Measurements from ENCODE around the gene CDK10. TPM values are rescaled to one million over a fixed set of nuclear protein-coding genes. Genes with fewer than 3 reads are reported as not detected.
"Not testable (repeated sequence)": the region's sequence is repeated elsewhere in the genome, so short reads cannot be mapped to it uniquely, and the experiment has no call there.

The CDK10 gene
- polyA plus RNA-seq, 3 donors from 2014 or later: 28.0 to 42.7 (median 35.2) TPM

DNA sequence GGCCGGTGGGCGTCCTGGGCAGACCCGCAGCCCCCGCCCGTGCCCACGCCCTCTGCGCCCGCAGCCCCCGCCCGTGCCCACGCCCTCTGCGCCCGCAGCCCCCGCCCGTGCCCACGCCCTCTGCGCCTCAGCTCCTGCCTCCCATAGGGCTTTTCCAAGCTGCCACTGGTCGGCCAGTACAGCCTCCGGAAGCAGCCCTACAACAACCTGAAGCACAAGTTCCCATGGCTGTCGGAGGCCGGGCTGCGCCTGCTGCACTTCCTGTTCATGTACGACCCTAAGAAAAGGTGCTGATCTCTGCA is 8.2 kb downstream of the CDK10 start:
- DNase-seq, H3K9me3 Mint-ChIP-seq: not testable (repeated sequence)
- Mint-ChIP-seq H3K27ac (peak overlapping the region in 3 of 6 donors; percentile 16 to 53 (median 46)), H3K4me1 (peaks cover 24 to 41% of the 10 kb centered on the region in 2 donors), H3K4me3 (peak overlapping the region in 1 of 5 donors; percentile 14), H3K36me3 (peaks cover 5 to 10% (median 9%) of the 10 kb centered on the region in 3 donors), H3K27me3 (ENCODE audit: low read depth in 3 of 3) (peaks cover 2 to 25% (median 13%) of the 10 kb centered on the region in 3 donors)

DNA sequence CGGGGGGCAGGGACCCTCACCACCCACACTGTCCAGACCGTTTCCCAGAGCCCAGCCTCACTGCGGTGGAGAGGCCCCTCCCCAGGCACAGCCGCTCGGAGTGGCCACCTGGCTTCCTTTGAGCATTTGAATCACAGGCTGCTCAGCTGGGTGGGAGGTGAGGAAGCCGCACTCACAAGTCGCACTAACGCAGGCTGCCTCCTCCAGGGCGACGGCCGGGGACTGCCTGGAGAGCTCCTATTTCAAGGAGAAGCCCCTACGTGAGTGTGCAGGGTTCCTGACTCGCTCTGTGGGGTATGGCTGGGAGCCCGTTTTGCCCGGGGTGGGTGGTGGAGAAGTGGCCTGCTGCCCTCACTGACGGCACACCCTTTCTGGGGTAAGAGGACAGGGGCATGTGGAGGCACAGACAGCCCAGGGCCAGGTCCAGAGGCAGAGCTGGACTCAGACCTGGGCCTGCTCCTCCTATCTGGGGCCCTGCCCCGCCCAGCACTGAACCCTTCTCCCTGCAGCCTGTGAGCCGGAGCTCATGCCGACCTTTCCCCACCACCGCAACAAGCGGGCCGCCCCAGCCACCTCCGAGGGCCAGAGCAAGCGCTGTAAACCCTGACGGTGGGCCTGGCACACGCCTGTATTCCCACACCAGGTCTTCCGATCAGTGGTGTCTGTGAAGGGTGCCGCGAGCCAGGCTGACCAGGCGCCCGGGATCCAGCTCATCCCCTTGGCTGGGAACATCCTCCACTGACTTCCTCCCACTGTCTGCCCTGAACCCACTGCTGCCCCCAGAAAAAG is 8.8 kb downstream of the CDK10 start:
- peaks cover 5 to 28% (median 17%) of the 10 kb centered on the region in 3 donors for H3K27me3 Mint-ChIP-seq (ENCODE audit: low read depth in 3 of 3)
- H3K27ac Mint-ChIP-seq: peak overlapping the region in 5 of 6 donors; percentile 16 to 85 (median 46)
- no peaks in the 10 kb centered on the region for H3K9me3 Mint-ChIP-seq
- peaks cover 24 to 42% of the 10 kb centered on the region in 2 donors for H3K4me1 Mint-ChIP-seq
- DNase-seq: no peak
- peak overlapping the region in 1 of 5 donors; percentile 14 for H3K4me3 Mint-ChIP-seq
- H3K36me3 Mint-ChIP-seq: peaks cover 5 to 7% (median 6%) of the 10 kb centered on the region in 3 donors

- H3K4me1 Mint-ChIP-seq: peaks cover 24 to 45% of the 10 kb centered on the region in 2 donors
- no peaks in the 10 kb centered on the region for H3K9me3 Mint-ChIP-seq
- peak overlapping the region; percentile 31 to 75 (median 71) for H3K4me3 Mint-ChIP-seq
- H3K27me3 Mint-ChIP-seq (ENCODE audit: low read depth in 3 of 3): peaks cover 5 to 28% (median 21%) of the 10 kb centered on the region in 3 donors
- DNase-seq: no peak
- H3K36me3 Mint-ChIP-seq: peaks cover 4 to 5% (median 5%) of the 10 kb centered on the region in 3 donors
- peak overlapping the region in 5 of 6 donors; percentile 72 to 88 (median 79) for H3K27ac Mint-ChIP-seq
These were observed 9.6 kb downstream of the CDK10 start for GRCh38 chr16:89695875-89696669.

DNA sequence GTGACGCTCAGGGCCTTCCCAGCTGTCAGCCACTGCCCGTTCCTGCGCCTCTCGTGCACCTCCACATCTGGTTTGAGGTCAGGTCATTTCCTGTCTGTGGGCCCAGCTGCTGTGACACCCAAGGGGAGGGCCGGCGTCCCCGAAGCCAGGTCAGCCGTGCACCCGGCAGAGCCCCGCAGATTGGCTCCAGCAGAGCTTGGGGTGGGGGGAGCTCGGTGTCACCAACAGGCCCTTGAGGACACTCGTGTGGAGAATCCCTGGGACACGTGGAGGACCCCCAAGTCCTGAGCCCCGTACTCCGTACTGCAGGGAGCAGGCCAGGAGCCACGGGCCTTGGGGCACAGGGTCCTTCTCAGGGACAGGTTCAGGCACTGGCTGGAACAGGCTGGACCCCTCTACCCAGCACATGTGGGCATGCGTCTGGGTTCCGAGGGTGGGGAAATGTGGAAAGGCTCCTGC is 10.2 kb downstream of the CDK10 start:
- Mint-ChIP-seq H3K9me3 (no peaks in the 10 kb centered on the region), H3K4me1 (peaks cover 24 to 45% of the 10 kb centered on the region in 2 donors), H3K27ac (peak overlapping the region; percentile 51 to 88 (median 78)), H3K27me3 (ENCODE audit: low read depth in 3 of 3) (peaks cover 5 to 28% (median 25%) of the 10 kb centered on the region in 3 donors), H3K4me3 (peak overlapping the region; percentile 31 to 75 (median 71)), H3K36me3 (peaks cover 4 to 5% (median 5%) of the 10 kb centered on the region in 3 donors)
- DNase-seq: peak; percentile 82 to 84 (median 83)

DNA sequence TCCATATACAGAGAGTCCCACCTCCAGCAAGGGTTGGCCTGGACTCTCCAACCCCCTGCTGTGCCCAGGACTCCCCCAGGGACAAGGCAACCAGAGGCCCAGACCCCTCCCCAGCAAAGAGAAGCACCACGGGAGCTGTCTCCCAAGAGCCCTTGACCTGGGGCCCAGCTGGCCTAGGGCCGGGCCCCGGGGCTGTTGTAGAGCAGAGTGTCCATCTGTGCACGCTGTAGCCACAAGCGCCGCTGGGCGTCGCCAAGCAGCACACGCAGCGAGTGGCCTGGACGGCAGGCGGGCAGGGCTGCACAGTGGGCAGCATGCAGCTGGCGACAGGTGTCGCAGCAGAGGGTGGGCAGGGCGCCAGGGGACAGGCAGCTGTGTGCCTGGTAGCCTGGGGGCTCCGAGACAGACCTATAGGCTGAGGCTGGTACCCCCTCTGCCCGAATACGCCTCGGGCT is 10.7 kb downstream of the CDK10 start:
- Mint-ChIP-seq H3K4me1 (peaks cover 26 to 47% of the 10 kb centered on the region in 2 donors), H3K36me3 (peaks cover 4 to 5% (median 5%) of the 10 kb centered on the region in 3 donors), H3K9me3 (no peaks in the 10 kb centered on the region), H3K4me3 (peak overlapping the region in 2 of 5 donors; percentile 71 to 72), H3K27ac (peak overlapping the region; percentile 51 to 88 (median 78)), H3K27me3 (ENCODE audit: low read depth in 3 of 3) (peaks cover 5 to 28% (median 25%) of the 10 kb centered on the region in 3 donors)
- no peak for DNase-seq

DNA sequence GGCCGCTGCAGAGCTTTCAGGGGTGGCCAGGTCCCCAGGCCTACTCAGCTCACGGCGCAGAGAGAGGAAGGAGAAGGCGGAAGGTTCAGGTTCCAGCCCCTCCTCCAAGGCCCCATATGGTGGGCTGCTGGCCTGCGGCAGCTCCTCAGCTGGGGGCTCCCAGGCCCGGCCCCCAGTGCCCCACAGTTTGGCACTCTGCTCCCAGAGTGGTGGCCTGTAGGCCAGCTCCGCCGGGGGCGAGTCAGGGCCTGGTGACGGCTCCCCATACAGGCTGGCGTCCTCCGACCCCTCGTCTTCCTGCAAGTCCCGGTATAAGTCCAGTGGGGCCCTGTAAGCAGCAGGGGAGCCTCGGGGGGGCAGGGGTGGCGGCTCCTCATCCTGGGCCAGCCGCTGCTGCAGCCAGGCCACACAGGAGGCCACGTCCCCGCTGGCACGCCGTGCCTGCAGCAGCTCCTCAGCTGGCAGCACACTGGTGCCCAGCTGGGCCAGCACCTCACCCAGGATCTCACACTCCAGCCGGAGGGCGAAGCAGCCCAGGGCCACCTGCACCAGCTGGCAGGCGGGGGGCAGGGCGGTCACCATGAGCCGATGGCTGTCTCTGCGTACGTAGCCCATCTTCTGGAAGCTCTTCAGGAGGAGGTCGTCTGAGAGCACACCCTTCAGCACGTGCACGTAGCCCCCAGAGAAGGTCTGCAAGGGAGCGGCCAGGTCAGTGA is 11.3 kb downstream of the CDK10 start:
- H3K36me3 Mint-ChIP-seq: peaks cover 4 to 5% (median 5%) of the 10 kb centered on the region in 3 donors
- peaks cover 32 to 52% of the 10 kb centered on the region in 2 donors for H3K4me1 Mint-ChIP-seq
- H3K27ac Mint-ChIP-seq: peak overlapping the region in 2 of 6 donors; percentile 45
- H3K9me3 Mint-ChIP-seq: no peaks in the 10 kb centered on the region
- H3K27me3 Mint-ChIP-seq (ENCODE audit: low read depth in 3 of 3): peaks cover 5 to 28% (median 25%) of the 10 kb centered on the region in 3 donors
- H3K4me3 Mint-ChIP-seq: peak overlapping the region in 1 of 5 donors; percentile 27
- no peak for DNase-seq

DNA sequence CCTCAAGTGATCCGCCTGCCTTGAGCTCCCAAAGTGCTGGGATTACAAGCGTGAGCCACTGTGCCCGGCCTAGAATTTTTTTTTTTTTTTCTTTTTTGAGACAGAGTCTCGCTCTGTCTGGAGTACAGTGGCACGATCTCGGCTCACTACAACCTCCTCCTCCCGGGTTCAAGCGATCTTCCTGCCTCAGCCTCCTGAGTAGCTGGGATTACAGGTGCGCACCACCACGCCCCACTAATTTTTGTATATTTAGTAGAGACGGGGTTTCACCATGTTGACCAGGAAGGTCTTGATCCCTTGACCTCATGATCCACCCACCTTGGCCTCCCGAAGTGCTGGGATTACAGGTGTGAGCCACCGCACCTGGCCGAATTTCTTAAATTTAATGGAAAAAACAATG is 12.2 kb downstream of the CDK10 start:
- DNase-seq, H3K36me3 Mint-ChIP-seq, H3K9me3 Mint-ChIP-seq: not testable (repeated sequence)
- Mint-ChIP-seq H3K27me3 (ENCODE audit: low read depth in 3 of 3) (peaks cover 5 to 24% (median 23%) of the 10 kb centered on the region in 3 donors), H3K27ac (peak overlapping the region; percentile 44 to 90 (median 78)), H3K4me3 (peak overlapping the region in 1 of 5 donors; percentile 4), H3K4me1 (peaks cover 32 to 51% of the 10 kb centered on the region in 2 donors)

- DNase-seq, H3K9me3 Mint-ChIP-seq, H3K36me3 Mint-ChIP-seq: not testable (repeated sequence)
- Mint-ChIP-seq H3K27me3 (ENCODE audit: low read depth in 3 of 3) (peaks cover 3 to 19% (median 19%) of the 10 kb centered on the region in 3 donors), H3K4me3 (peak overlapping the region; percentile 62 to 84 (median 64)), H3K27ac (peak overlapping the region; percentile 81 to 90 (median 85)), H3K4me1 (peaks cover 32 to 49% of the 10 kb centered on the region in 2 donors)
These were observed 13.2 kb downstream of the CDK10 start for GRCh38 chr16:89699629-89700099.

DNA sequence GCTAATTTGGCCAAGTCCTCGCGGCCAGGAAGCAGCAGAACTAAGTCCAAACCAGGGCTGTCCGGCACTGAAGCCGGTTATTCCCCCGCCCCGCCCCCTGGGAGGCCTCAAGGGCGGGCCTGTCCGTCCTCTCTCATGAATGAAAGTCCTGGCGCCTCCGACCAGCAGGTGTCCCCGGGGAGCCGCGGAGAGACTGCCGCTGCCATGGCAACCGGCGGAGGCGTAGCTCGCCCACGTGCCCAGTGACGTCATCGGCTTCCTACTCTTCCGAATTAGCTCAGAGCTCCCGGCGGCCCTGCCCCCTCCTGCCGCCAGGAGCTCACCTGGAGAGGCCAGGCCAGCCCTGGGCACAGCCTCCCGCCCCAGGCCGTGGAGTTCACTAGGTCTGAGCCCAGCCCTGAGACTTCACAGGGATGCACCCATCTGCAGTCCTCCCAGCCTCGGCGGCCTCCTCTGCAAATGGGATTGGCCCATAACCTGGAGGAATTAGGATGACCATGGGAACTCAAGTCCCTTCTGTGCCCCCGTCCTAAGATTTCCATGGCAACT is 13.7 kb downstream of the CDK10 start:
- peaks cover 32 to 44% of the 10 kb centered on the region in 2 donors for H3K4me1 Mint-ChIP-seq
- peak; percentile 95 to 96 (median 96) for DNase-seq
- H3K27ac Mint-ChIP-seq: peak overlapping the region; percentile 81 to 88 (median 85)
- H3K36me3 Mint-ChIP-seq: no peaks in the 10 kb centered on the region
- peak overlapping the region; percentile 62 to 84 (median 64) for H3K4me3 Mint-ChIP-seq
- H3K27me3 Mint-ChIP-seq (ENCODE audit: low read depth in 3 of 3): peaks cover 3 to 17% (median 17%) of the 10 kb centered on the region in 3 donors
- no peaks in the 10 kb centered on the region for H3K9me3 Mint-ChIP-seq

- H3K4me1 Mint-ChIP-seq: peaks cover 28 to 39% of the 10 kb centered on the region in 2 donors
- peak overlapping the region; percentile 64 to 84 (median 79) for H3K4me3 Mint-ChIP-seq
- H3K27me3 Mint-ChIP-seq (ENCODE audit: low read depth in 3 of 3): peaks cover 3 to 19% (median 12%) of the 10 kb centered on the region in 3 donors
- peak overlapping the region; percentile 82 to 92 (median 87) for H3K27ac Mint-ChIP-seq
- H3K9me3 Mint-ChIP-seq: no peaks in the 10 kb centered on the region
- H3K36me3 Mint-ChIP-seq: no peaks in the 10 kb centered on the region
- peak; percentile 54 to 64 (median 63) for DNase-seq
These were observed 14.3 kb downstream of the CDK10 start for GRCh38 chr16:89700649-89701424.

- Mint-ChIP-seq H3K9me3 (no peaks in the 10 kb centered on the region), H3K27me3 (ENCODE audit: low read depth in 3 of 3) (peaks cover 3 to 17% (median 7%) of the 10 kb centered on the region in 3 donors), H3K27ac (peak within 1 kb of the TSS; percentile 82 to 92 (median 87)), H3K36me3 (no peaks in the 10 kb centered on the region), H3K4me1 (peaks cover 24 to 34% of the 10 kb centered on the region in 2 donors), H3K4me3 (peak within 1 kb of the TSS; percentile 67 to 84 (median 79))
- DNase-seq: peak; percentile 97 to 98 (median 98)
These were observed 15.2 kb downstream of the CDK10 start, which contains the start of gene SPATA2L for GRCh38 chr16:89701425-89702406. TSS of gene SPATA2L (minus strand) at chr16:89701705. CDS start at chr16:89701232, 473 bp downstream.
